ENCODE measurements around the gene TUBD1.
"Not testable (repeated sequence)": the region's sequence is repeated elsewhere in the genome, so short reads cannot be mapped to it uniquely, and the experiment has no call there.

Gene TUBD1, protein sequence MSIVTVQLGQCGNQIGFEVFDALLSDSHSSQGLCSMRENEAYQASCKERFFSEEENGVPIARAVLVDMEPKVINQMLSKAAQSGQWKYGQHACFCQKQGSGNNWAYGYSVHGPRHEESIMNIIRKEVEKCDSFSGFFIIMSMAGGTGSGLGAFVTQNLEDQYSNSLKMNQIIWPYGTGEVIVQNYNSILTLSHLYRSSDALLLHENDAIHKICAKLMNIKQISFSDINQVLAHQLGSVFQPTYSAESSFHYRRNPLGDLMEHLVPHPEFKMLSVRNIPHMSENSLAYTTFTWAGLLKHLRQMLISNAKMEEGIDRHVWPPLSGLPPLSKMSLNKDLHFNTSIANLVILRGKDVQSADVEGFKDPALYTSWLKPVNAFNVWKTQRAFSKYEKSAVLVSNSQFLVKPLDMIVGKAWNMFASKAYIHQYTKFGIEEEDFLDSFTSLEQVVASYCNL

DNA sequence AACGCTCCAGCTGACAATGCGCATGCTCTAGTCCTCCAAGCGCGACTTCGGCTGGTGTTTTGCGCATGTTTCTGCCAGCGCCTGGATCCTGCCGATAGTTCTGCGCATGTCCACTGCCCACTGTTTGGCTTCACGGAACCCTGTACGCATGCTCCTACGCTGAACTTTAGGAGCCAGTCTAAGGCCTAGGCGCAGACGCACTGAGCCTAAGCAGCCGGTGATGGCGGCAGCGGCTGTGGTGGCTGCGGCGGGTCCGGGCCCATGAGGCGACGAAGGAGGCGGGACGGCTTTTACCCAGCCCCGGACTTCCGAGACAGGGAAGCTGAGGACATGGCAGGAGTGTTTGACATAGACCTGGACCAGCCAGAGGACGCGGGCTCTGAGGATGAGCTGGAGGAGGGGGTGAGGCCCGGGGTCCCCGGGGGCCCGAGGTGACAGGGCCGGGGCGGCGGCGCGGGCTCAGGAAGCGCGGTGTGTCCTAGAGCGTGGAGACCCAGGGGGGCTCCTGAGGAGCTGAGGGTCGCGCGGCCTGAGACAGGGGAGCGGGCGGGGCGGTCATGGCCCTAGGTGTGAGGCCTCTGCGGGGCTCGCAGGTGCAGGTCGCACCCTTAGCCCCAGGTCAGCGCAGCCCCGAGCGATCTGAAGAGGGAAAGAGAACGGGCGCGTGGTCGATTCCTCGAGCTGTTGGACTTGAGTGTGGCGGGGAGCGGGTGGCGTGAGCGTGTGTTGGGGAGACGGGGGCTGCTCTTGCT is at the start of gene TUBD1, which contains the start of gene RPS6KB1:
Gene TUBD1, minus strand, starts transcription at position 20 of the 752 bp plus-strand sequence. CDS start 1,941 bp downstream, outside the sequence.
Gene RPS6KB1, plus strand, starts transcription at position 198 of the 752 bp plus-strand sequence. Its CDS starts 64 bp downstream, at position 262.
- in situ Hi-C loops (cut with MboI; ENCODE audit: low sequenced_read_pairs): no loop called here

DNA sequence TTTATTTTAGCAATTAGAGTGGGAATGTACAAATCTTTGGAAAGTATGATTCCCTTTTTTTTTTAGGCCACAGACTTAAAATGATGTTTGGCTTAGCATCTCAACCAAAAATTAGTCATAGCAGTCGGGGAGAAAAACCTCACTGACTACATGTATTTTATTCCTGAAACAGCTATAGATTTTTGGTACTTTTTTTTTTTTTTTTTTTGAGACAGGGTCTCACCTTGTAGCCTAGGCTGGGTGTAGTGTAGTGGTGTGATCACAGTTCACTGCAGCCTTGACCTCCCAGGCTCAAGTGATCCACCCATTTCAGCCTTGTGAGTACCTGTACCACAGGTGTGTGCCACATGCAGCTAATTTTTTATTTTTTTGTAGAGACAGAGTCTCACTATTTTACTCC is 48.4 kb upstream of the TUBD1 start:
- in situ Hi-C loops (cut with MboI; ENCODE audit: low sequenced_read_pairs): no loop called here

DNA sequence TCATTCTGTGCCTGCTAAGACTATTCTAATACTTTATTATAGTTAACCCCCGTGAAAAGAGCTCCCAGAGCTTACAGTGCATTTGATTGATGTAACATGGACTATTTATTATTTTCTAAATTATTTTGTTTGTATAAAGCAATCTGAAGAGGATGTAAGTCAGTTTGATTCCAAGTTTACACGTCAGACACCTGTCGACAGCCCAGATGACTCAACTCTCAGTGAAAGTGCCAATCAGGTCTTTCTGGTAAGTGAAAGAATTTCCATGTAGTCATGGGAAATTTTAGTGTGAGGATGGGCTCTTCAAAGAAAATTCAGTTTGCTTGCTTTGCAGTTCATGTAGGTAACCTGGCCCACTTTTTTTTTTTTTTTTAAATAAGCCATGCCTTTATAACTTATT is 48.0 kb upstream of the TUBD1 start:
- in situ Hi-C loops (cut with MboI; ENCODE audit: low sequenced_read_pairs): not testable (repeated sequence)

DNA sequence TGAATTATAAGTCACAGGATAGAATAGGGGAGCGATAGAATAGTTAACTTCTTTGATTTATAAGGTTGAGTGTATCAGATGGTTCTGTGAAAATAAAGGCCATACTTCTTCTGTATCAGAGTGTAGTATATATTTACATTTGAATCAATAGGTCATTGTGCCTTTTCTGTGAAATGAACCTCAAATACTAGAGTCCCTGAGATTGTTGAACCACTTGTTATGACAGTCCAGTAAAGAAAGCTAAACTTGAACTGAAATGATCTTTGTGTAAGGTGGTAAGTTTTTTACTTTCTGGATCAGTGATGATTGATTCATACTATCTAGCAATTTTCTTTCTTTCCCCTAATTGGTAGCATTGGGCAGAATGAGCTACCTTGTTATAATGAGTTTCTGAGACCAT is 40.6 kb upstream of the TUBD1 start:
- in situ Hi-C loops (cut with MboI; ENCODE audit: low sequenced_read_pairs): not testable (repeated sequence)

DNA sequence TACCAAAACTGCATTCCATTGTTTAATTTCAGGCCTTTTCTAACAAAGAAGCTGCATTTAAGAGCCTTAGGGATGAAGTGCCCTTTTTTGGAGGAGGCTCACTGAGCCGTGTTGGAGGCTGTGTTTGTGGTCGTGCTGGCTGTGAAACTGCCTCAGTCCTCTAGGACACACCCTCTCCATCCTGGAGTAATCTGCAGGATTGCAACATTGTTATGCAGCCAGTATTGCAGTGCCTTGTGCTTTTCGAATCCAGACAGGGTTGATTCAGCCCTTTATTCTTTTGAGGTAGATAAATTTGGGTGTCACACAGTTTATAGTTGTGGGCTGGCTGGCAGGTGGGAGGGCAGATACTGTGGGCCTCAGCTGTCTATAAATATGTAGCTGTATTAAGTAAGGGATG is 38.0 kb upstream of the TUBD1 start:
- in situ Hi-C loops (cut with MboI; ENCODE audit: low sequenced_read_pairs): not testable (repeated sequence)

DNA sequence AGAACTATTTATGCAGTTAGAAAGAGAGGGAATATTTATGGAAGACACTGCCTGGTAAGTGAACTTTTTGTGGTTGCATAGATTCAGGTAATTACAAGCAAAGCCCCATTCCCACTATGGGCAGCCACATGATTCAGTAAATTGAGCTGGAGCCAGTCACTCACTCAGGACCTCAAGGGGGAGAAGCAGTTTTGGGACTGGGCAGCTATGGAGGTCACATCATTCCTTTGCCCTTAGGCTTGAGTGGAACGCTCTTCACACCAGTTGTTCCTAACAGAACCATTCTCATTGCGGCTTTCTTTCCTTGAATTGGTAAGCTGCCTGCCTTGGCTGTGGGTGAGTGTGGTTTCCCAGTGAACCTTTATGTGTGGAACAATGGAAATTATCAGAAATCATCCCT is 37.4 kb upstream of the TUBD1 start:
- in situ Hi-C loops (cut with MboI; ENCODE audit: low sequenced_read_pairs): not testable (repeated sequence)

DNA sequence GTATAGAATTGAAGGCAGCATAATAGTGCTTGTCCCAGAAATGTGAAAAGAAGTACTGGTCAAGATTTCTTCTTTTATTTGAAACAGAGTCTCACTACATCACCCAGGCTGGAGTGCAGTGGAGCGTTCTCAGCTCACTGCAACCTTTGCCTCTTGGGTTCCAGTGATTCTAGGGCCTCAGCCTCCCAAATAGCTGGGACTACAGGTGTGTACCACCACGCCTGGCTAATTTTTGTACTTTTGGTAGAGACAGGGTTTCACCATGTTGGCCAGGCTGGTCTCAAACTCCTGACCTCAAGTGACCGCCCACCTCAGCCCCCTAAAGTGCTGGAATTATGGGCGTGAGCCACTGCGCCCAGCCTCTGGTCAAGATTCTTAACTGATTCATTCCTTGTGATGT is 27.9 kb upstream of the TUBD1 start:
- in situ Hi-C loops (cut with MboI; ENCODE audit: low sequenced_read_pairs): loop anchor here (25.0 kb wide), 1 partner anchor 192 kb away; no protein-coding TSS in a partner anchor

DNA sequence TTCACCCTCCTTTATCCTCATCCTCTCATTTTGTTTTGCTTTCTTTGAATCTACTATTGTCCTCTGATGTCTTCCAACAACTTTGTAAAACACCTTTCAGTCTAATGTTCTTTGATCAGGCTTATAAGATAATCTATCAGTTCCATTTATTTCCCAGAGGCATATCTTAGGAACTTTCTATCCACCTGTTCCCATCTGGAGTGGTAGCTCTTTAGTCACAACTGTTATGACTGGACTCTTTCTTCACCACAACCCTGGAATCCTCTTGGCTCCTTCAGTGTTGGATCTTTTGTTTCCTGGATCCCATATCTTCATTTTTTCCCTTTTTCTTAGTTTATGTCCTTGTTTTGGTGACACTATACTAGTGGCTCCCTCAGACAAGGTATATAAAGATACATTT is 23.7 kb upstream of the TUBD1 start:
- in situ Hi-C loops (cut with MboI; ENCODE audit: low sequenced_read_pairs): loop anchor here (25.0 kb wide), 1 partner anchor 196 kb away; no protein-coding TSS in a partner anchor

DNA sequence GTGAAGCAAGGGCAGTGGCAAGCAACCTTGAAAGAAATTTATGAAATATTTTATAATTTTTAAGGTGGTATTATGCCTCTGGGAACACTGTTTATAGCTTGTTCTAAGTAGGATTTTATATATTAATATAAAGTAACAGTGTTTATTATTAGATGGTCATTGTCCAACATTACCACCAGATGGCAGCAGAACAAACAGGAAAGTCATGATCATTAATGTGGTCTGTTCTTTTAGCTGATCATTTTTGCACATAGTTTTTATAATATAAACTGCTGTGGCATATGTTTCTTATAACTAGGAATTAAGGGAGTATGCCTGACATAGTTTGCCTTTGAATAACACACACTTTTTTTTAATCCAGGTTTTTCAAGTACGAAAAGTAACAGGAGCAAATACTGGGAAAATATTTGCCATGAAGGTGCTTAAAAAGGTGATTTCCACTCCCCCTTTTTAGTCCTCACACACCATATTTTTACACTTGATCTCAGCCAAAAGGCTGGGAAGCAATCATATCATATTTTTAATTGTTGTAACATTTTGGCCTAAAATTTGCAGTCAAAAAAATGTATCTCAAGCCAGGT is 21.6 kb upstream of the TUBD1 start:
- in situ Hi-C loops (cut with MboI; ENCODE audit: low sequenced_read_pairs): loop anchor here (25.0 kb wide), 1 partner anchor 198 kb away; no protein-coding TSS in a partner anchor

DNA sequence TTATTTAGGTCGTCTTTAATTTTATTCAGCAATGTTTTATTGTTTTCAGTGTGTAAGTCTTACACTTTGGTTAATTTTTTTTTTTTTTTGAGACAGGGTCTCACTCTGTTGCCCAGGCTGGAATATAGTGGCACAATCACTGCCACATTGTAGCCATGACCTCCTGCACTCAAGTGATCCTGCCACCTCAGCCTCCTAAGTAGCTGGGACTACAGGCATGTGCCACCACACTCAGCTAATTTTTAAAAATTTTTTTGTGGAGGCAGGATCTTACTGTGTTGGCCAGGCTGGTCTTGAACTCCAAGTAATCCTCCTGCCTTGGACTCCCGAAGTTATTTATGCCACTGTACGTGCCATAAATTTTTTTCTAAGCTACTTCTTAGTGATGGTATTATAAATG is 14.7 kb upstream of the TUBD1 start:
- in situ Hi-C loops (cut with MboI; ENCODE audit: low sequenced_read_pairs): loop anchor here (25.0 kb wide), 1 partner anchor 205 kb away; no protein-coding TSS in a partner anchor

DNA sequence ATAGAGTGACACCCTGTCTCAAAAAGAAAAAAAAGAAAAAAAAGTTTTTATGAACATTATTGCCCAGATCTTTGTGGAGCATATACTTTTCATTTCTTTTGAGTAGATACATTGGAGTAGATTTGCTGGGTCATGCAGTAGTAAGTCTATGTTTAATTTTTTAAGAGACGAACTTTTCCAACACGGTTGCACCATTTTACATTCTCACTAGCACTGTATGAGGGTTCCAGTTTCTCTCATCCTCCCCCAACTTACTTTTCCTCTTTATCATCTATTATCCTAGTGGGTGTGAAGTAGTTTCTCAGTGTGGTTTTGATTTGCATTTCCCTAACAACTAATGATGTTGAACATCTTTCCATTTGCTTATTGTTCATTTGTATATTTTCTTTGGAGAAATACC is 10.7 kb upstream of the TUBD1 start:
- in situ Hi-C loops (cut with MboI; ENCODE audit: low sequenced_read_pairs): loop anchor here (25.0 kb wide), 1 partner anchor 209 kb away; no protein-coding TSS in a partner anchor

DNA sequence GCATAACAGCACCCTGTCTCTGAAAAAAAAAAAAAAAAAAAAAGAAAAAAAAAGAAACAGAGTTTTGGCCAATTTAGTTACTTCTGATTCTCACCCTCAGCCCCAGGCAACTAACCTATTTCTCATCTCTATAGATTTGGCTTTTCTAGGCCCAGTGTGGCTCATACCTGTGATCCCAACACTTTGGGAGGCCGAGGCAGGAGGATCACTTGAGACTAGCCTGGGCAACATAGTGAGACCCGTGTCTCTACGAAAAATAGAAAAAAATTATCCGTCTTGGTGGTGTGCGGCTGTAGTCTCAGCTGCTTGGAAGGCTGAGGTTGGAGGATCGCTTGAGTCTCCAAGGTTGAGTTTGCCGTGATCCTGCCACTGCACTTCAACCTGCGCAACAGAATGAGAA is 8.9 kb upstream of the TUBD1 start:
- in situ Hi-C loops (cut with MboI; ENCODE audit: low sequenced_read_pairs): loop anchor here (25.0 kb wide), 1 partner anchor 211 kb away; no protein-coding TSS in a partner anchor

DNA sequence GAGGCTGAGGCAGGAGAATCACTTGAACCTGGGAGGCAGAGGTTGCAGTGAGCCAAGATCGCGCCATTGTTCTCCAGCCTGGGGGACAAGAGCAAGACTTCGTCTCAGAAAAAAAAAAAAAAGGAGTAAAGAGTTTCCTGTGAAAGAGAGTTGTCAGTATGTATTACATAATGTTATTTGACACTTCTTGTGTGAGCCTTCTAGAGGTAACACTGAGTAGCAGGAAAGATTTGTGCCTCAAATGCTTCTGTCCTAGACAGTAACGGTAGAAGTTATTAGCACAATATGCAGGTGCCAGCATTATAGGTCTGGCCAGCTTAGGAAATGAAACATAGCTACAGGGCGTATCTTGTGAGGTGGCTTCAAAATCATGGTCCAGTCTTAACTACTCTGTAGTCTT is 6.4 kb upstream of the TUBD1 start:
- in situ Hi-C loops (cut with MboI; ENCODE audit: low sequenced_read_pairs): no loop called here

DNA sequence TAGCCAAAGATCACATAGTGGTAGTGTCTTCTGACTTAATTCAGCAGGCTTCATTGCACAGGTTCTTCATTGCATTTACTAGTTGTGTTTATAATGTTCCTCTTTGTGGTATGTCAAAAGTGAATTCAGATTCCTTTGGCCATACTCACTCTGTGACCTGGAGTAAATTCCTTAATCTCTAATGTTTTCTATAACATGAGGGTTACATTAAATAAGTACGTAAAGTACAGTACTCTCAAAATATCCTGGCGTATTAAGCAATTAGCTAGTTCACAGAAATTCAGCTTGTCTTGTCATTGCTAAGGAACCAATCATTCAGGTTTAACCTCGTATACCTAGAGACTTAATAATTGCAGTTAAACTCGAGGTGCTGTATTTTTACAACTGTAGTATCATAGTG is 4.3 kb upstream of the TUBD1 start:
- in situ Hi-C loops (cut with MboI; ENCODE audit: low sequenced_read_pairs): no loop called here

DNA sequence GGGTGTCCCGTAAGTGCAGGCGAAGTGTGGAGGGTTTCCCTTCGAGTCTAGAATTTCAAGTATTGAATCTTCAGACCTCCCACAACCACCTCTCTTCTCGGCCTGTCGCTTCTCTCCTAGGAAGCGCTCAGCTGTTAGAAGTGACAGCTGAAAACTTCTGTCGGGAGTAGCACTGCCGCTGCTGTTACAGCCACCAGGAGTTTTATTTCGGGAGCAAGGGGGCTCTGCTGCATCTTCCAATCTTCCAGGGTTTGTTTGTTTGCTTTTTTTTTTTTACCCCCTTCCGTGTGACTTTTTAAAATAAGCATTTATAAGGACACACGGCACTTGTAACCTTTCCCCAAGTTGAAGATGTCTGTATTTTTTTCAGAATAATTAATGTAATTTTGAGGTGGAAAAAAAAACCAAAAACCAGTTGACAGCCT is 945 bp upstream of the TUBD1 start:
- in situ Hi-C loops (cut with MboI; ENCODE audit: low sequenced_read_pairs): no loop called here

DNA sequence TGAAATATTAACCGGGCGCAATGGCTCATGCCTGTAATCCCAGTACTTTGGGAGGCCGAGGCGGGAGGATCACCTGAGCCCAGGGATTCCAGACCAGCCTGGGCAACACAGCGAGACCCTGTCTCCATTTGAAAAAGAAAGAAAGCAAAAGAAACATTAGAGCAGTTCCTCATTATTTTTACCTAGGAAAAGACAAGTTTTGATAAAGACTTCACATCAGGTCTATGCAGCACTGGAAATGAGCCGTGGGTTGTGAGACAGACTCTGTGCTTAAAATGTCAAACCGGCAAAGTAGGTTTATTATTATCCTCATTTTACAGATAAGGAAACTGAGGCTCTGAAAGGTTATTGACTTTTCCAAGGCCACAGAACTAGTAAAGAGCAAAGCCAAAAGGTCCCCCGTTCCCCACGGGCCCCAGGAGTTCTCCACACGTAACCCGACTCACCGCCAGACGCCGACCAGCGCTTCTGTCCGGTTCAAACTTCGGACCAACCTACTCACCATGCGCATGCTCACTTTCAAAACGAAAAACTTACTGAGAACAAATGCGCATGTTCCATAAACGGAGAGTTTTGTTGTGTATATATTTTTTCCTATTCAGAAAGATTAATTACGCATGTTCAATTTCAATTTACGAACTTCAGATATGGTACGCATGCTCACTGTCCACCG is 356 bp downstream of the TUBD1 start:
- in situ Hi-C loops (cut with MboI; ENCODE audit: low sequenced_read_pairs): no loop called here

DNA sequence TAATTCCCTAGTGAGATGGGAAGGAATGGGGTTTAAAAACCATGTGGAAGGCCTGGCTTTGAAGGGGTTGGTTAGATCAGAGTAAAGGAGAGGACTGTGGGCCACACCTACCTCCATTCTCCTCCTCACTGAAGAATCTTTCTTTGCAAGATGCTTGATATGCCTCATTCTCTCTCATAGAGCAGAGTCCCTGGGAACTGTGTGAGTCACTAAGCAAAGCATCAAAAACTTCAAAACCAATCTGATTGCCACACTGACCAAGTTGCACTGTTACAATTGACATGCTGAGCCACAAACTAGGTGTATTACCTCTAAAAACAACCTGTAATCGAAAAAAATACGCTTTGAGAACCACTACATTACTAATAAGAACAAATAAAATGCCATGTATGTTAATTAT is 2.0 kb downstream of the TUBD1 start:
- in situ Hi-C loops (cut with MboI; ENCODE audit: low sequenced_read_pairs): no loop called here

DNA sequence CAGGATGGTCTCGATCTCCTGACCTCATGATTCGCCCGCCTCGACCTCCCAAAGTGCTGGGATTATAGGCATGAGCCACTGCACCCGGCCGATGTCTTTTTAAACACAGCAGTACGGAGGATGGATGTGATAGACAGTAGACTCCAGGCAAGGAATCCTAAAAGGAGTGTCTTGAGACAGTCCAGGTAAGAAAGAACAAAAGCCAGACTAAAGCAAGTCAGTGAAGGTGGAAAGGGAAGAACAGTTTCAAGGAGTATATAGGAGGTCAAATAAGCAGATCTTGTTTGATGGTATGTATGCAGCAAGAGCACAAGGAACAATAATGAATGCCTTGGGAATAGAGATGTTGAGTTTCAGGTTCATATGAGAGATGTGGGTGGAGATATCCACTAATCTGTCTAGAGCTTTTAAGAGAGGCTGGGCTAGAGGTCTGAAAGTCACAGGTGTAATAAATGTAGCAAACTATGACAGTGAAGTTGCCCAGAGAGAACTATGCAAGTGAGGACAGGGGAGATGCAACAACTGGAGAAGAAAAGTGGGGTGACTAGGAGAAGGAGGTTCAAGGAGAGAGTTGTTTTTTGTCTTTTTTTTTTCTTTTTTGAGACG is 4.5 kb downstream of the TUBD1 start:
- in situ Hi-C loops (cut with MboI; ENCODE audit: low sequenced_read_pairs): no loop called here

DNA sequence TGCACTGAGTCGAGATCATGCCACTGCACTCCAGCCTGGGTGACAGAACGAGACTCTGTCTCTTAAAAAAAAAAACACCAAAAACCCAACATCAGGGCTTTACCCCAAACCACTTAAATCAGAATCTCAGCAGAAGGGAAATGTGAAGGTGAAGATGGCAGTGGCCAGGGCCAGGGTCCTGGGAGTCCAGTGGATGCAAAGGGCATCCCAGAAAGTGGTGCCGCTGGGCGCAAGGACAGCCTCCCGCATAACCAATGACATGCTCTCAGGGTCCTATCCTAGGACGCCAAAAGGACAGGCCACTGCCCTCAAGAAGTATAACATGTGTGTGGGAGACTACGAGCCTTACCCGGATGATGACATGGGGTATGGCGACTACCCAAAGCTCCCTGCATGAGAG is 7.9 kb downstream of the TUBD1 start:
- in situ Hi-C loops (cut with MboI; ENCODE audit: low sequenced_read_pairs): no loop called here

DNA sequence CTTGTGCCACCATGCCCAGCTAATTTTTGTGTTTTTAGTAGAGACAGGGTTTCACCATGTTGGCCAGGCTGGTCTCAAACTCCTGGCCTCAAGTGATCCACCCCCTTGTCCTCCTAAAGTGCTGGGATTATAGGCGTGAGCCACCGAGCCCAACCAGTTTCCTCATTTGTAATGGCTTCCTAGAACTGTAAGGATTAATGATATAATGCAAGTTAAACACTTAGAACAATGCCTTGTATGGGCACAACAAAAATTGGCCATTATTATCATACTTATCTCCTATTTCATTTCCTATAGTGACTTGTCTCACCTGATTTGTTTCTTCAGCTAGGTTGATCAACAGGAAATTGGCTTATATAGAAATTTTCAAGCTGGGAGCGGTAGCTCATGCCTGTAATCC is 14.1 kb downstream of the TUBD1 start:
- in situ Hi-C loops (cut with MboI; ENCODE audit: low sequenced_read_pairs): no loop called here

Measured in HL-60/S4 (cell line).